Tibial nerve (tissue), 4 donors: ENCODE data around the gene PRKG1. TPM values are rescaled to one million over a fixed set of nuclear protein-coding genes. Genes with fewer than 3 reads are reported as not detected.

Source experiments
- DNase-seq, 2 donors: peaks; one replicate each; pipeline ENCODE4 v3.0.0-alpha.2; 2019; ENCODE audit warnings: low spot score in 2 of 2
- H3K27ac ChIP-seq, 4 donors: fragments of 200-600 bp; sonication (generic) in 3 of 4; one replicate each; pipeline ENCODE4 v1.5.1; 2017 to 2019; ENCODE audit warnings: mild to moderate bottlenecking in 1 of 4
- H3K27me3 ChIP-seq, 2 donors: fragments of 200-600 bp; sonication (generic) in 1 of 2; one replicate each; pipeline versions ENCODE4 v1.5.1 to v1.6.0; 2017 to 2019
- H3K36me3 ChIP-seq, 3 donors: fragments of 200-600 bp; sonication (generic); one replicate each; pipeline ENCODE4 v1.5.1; 2018 to 2019
- H3K4me1 ChIP-seq, 4 donors: fragments of 200-600 bp; sonication (generic) in 3 of 4; one replicate each; pipeline ENCODE4 v1.5.1; 2017 to 2019
- H3K4me3 ChIP-seq, 4 donors: fragments of 200-600 bp; sonication (generic) in 3 of 4; one replicate each; pipeline ENCODE4 v1.5.1; 2017 to 2019; ENCODE audit warnings: mild to moderate bottlenecking in 1 of 4, moderate library complexity in 1 of 4
- H3K9me3 ChIP-seq, 4 donors: fragments of 200-600 bp; sonication (generic) in 3 of 4; one replicate each; pipeline ENCODE4 v1.5.1; 2017 to 2019
- CTCF ChIP-seq, 5 experiments: fragments of 200-600 bp in 3 of 5; fragments of 450-650 bp in 2 of 5; sonication (generic) in 3 of 5; IDR thresholded peaks; one replicate each; pipeline ENCODE4 v1.5.1; 2016 to 2019; ENCODE audit warnings: antibody characterized with exemption in 5 of 5, mild to moderate bottlenecking in 3 of 5, moderate library complexity in 2 of 5
- EP300 ChIP-seq, 2 donors: sonication (generic); formaldehyde crosslinking; IDR thresholded peaks; one replicate each; pipeline ENCODE4 v1.6.1; 2017; ENCODE audit warnings: antibody characterized with exemption in 2 of 2, mild to moderate bottlenecking in 1 of 2
- POLR2A ChIP-seq, 2 donors: fragments of 450-650 bp; IDR thresholded peaks; one replicate each; pipeline ENCODE4 v1.6.1; 2017; ENCODE audit warnings: antibody characterized with exemption in 2 of 2, mild to moderate bottlenecking in 2 of 2, moderate library complexity in 2 of 2
- WGBS, 2 donors: methylation state at CpG; one replicate each; pipeline ENCODE4 v1.1.5; 2018; 5-methylcytosine and 5-hydroxymethylcytosine counted together
- total RNA-seq, 4 donors: library from RNA; depleted of rRNA; stranded (reverse); fragments of >200 nt; gene quantifications; one replicate each; pipeline ENCODE4 v1.1.0, GENCODE V29; 2016

The PRKG1 gene
- total RNA-seq, 4 donors from 2014 or later = 8.7 to 35.0 (median 14.8) TPM

- Histone ChIP-seq H3K9me3 (no peaks in the 10 kb centered on the region), H3K4me1 (peaks cover 0 to 17% (median 2%) of the 10 kb centered on the region in 4 donors), H3K27me3 (no peaks in the 10 kb centered on the region), H3K27ac (no peak overlapping the region), H3K4me3 (no peak overlapping the region), H3K36me3 (no peaks in the 10 kb centered on the region)
- 32 to 37% methylated on average over 1 of the region's 1 CpG for WGBS, 2 donors
- TF ChIP-seq POLR2A (IDR thresholded peaks at IDR 0.05) = no peak
- TF ChIP-seq CTCF (IDR thresholded peaks at IDR 0.05) = no peak
- no peak for TF ChIP-seq EP300 (IDR thresholded peaks at IDR 0.05)
- no peak for DNase-seq
Measured at GRCh38 chr10:51244309-51244708, 170.0 kb downstream of the PRKG1 start.

GRCh38 chr10:51244748-51245490, 170.6 kb downstream of the PRKG1 start:
- Histone ChIP-seq H3K9me3 (no peaks in the 10 kb centered on the region), H3K4me1 (peaks cover 0 to 17% (median 2%) of the 10 kb centered on the region in 4 donors), H3K36me3 (no peaks in the 10 kb centered on the region), H3K27me3 (no peaks in the 10 kb centered on the region), H3K27ac (no peak overlapping the region), H3K4me3 (no peak overlapping the region)
- no peak for TF ChIP-seq EP300 (IDR thresholded peaks at IDR 0.05)
- TF ChIP-seq POLR2A (IDR thresholded peaks at IDR 0.05) = no peak
- no peak for DNase-seq
- WGBS, 2 donors = 13 to 18% methylated on average over 4 of the region's 4 CpGs

GRCh38 chr10:51246156-51246555, 171.9 kb downstream of the PRKG1 start:
- Histone ChIP-seq H3K36me3 (no peaks in the 10 kb centered on the region), H3K27me3 (no peaks in the 10 kb centered on the region), H3K4me3 (no peak overlapping the region), H3K4me1 (peaks cover 0 to 17% (median 2%) of the 10 kb centered on the region in 4 donors), H3K9me3 (no peaks in the 10 kb centered on the region), H3K27ac (no peak overlapping the region)
- TF ChIP-seq EP300 (IDR thresholded peaks at IDR 0.05) (no peak), CTCF (IDR thresholded peaks at IDR 0.05) (no peak), POLR2A (IDR thresholded peaks at IDR 0.05) (no peak)
- 39 to 41% methylated on average over 1 of the region's 1 CpG for WGBS, 2 donors
- DNase-seq = no peak

- Histone ChIP-seq H3K27me3 (no peaks in the 10 kb centered on the region), H3K36me3 (no peaks in the 10 kb centered on the region), H3K4me1 (peaks cover 0 to 8% (median 0%) of the 10 kb centered on the region in 4 donors), H3K9me3 (no peaks in the 10 kb centered on the region), H3K4me3 (no peak overlapping the region), H3K27ac (no peak overlapping the region)
- DNase-seq = no peak
- 72 to 88% methylated on average over 1 of the region's 1 CpG for WGBS, 2 donors
- no peak for TF ChIP-seq CTCF (IDR thresholded peaks at IDR 0.05)
- TF ChIP-seq POLR2A (IDR thresholded peaks at IDR 0.05) = no peak
- no peak for TF ChIP-seq EP300 (IDR thresholded peaks at IDR 0.05)
Measured at GRCh38 chr10:51250278-51250920, 176.1 kb downstream of the PRKG1 start.

- no peaks in the 10 kb centered on the region for H3K36me3 ChIP-seq
- no peak overlapping the region for H3K27ac ChIP-seq
- no peaks in the 10 kb centered on the region for H3K27me3 ChIP-seq
- TF ChIP-seq POLR2A (IDR thresholded peaks at IDR 0.05) = no peak
- peaks cover 0 to 3% (median 0%) of the 10 kb centered on the region in 4 donors for H3K4me1 ChIP-seq
- 54 to 64% methylated on average over 1 of the region's 1 CpG for WGBS, 2 donors
- no peak for DNase-seq
- H3K4me3 ChIP-seq = no peak overlapping the region
- H3K9me3 ChIP-seq = no peaks in the 10 kb centered on the region
Measured at GRCh38 chr10:51251110-51251509, 176.8 kb downstream of the PRKG1 start.

- no peaks in the 10 kb centered on the region for H3K4me1 ChIP-seq
- TF ChIP-seq EP300 (IDR thresholded peaks at IDR 0.05) (no peak), POLR2A (IDR thresholded peaks at IDR 0.05) (no peak), CTCF (IDR thresholded peaks at IDR 0.05) (no peak)
- no peak overlapping the region for H3K27ac ChIP-seq
- 68 to 71% methylated on average over 4 of the region's 4 CpGs for WGBS, 2 donors
- no peak for DNase-seq
- no peak overlapping the region for H3K4me3 ChIP-seq
- no peaks in the 10 kb centered on the region for H3K27me3 ChIP-seq
- H3K36me3 ChIP-seq = no peaks in the 10 kb centered on the region
- no peaks in the 10 kb centered on the region for H3K9me3 ChIP-seq
Measured at GRCh38 chr10:51255381-51255780, 181.1 kb downstream of the PRKG1 start.
